ENCODE measurements around the gene ACSBG1. TPM values are rescaled to one million over a fixed set of nuclear protein-coding genes. Genes with fewer than 3 reads are reported as not detected.
"Not testable (repeated sequence)": the region's sequence is repeated elsewhere in the genome, so short reads cannot be mapped to it uniquely, and the experiment has no call there.

ACSBG1 gene
- total and polyA plus RNA-seq, 7 donors: 0.23 to 3.9 (median 1.3) TPM

- no peak for TF ChIP-seq POLR2AphosphoS5 (IDR thresholded peaks at IDR 0.05)
- no peak for TF ChIP-seq POLR2A (IDR thresholded peaks at IDR 0.05)
- no peak for TF ChIP-seq EP300 (IDR thresholded peaks at IDR 0.05)
- TF ChIP-seq, protein P1, sequence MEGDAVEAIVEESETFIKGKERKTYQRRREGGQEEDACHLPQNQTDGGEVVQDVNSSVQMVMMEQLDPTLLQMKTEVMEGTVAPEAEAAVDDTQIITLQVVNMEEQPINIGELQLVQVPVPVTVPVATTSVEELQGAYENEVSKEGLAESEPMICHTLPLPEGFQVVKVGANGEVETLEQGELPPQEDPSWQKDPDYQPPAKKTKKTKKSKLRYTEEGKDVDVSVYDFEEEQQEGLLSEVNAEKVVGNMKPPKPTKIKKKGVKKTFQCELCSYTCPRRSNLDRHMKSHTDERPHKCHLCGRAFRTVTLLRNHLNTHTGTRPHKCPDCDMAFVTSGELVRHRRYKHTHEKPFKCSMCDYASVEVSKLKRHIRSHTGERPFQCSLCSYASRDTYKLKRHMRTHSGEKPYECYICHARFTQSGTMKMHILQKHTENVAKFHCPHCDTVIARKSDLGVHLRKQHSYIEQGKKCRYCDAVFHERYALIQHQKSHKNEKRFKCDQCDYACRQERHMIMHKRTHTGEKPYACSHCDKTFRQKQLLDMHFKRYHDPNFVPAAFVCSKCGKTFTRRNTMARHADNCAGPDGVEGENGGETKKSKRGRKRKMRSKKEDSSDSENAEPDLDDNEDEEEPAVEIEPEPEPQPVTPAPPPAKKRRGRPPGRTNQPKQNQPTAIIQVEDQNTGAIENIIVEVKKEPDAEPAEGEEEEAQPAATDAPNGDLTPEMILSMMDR (IDR thresholded peaks at IDR 0.05): no peak
- intact Hi-C loops (cut with DNase I): no loop called here
- H3K4me3 ChIP-seq: no peak overlapping the region
- H3K27me3 ChIP-seq: no peaks in the 10 kb centered on the region
- H3K4me1 ChIP-seq: no peaks in the 10 kb centered on the region
- H3K9me3 ChIP-seq: no peaks in the 10 kb centered on the region
- no peak overlapping the region for H3K27ac ChIP-seq
- no peaks in the 10 kb centered on the region for H3K36me3 ChIP-seq
- 93 to 97% methylated on average over 1 of the region's 1 CpG for WGBS, 2 donors
- no peak for DNase-seq
Measured at GRCh38 chr15:78255421-78256043, 21.2 kb upstream of the ACSBG1 start.

DNA sequence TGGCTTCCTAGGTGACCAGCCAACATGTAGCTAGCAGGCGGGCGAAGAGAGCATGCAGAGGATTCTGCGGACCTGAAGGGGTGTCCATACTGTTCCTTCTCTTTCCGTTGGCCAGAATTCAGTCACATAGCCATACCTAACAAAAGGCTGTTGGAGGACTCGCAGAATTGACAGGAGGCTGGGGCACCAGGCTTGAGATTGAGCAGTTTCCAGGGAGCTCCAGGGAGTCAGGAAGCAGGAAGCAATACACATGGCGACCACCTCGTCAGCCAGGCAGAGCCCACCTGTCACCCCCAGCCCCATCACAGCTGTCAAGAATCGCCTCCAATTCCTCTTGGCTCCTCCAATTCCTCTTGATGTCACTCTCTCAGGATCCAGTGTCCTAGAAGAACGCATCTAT, 16.8 kb upstream of the ACSBG1 start:
- no peak overlapping the region for H3K27ac ChIP-seq
- no peak for TF ChIP-seq EP300 (IDR thresholded peaks at IDR 0.05)
- TF ChIP-seq, protein P1 (IDR thresholded peaks at IDR 0.05): no peak
- no peak for TF ChIP-seq POLR2AphosphoS5 (IDR thresholded peaks at IDR 0.05)
- TF ChIP-seq POLR2A (IDR thresholded peaks at IDR 0.05): no peak
- H3K36me3 ChIP-seq: no peaks in the 10 kb centered on the region
- WGBS, 2 donors: 82 to 90% methylated on average over 9 of the region's 9 CpGs
- no peak for DNase-seq
- no peaks in the 10 kb centered on the region for H3K9me3 ChIP-seq
- H3K4me3 ChIP-seq: no peak overlapping the region
- H3K27me3 ChIP-seq: no peaks in the 10 kb centered on the region
- no peaks in the 10 kb centered on the region for H3K4me1 ChIP-seq
- intact Hi-C loops (cut with DNase I): no loop called here

- H3K4me3 ChIP-seq: no peak overlapping the region
- H3K4me1 ChIP-seq: no peaks in the 10 kb centered on the region
- DNase-seq: no peak
- no peaks in the 10 kb centered on the region for H3K9me3 ChIP-seq
- no peak overlapping the region for H3K27ac ChIP-seq
- no peaks in the 10 kb centered on the region for H3K36me3 ChIP-seq
- H3K27me3 ChIP-seq: no peaks in the 10 kb centered on the region
- intact Hi-C loops (cut with DNase I): no loop called here
- whole genome bisulfite sequencing, 2 donors: 87 to 95% methylated on average over 5 of the region's 5 CpGs
- TF ChIP-seq, protein P1 (IDR thresholded peaks at IDR 0.05): no peak
- no peak for TF ChIP-seq EP300 (IDR thresholded peaks at IDR 0.05)
- TF ChIP-seq POLR2AphosphoS5 (IDR thresholded peaks at IDR 0.05): no peak
- TF ChIP-seq POLR2A (IDR thresholded peaks at IDR 0.05): no peak
Measured at GRCh38 chr15:78249131-78249530, 14.8 kb upstream of the ACSBG1 start.

DNA sequence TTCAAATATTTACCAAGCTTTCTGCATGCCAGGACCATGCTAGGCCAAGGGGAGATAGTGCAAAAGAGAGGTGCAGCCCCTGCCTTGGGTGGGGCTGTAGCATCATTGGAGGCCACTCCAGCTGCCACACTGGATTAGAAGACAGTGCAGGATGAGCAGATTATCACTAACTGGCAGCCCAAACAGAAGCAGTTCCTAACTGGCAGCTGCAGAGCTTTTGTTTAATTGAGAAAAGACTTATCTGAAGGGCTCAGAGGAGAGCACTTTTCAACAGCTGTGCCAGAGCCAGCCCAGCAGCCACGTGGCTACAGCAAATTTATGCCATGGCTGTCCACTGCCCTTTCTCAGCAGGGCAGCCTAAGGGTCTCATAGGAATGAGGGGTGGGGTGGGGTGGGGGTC, 13.5 kb upstream of the ACSBG1 start:
- TF ChIP-seq, protein P1 (IDR thresholded peaks at IDR 0.05): no peak
- TF ChIP-seq POLR2AphosphoS5 (IDR thresholded peaks at IDR 0.05) (no peak), EP300 (IDR thresholded peaks at IDR 0.05) (no peak), POLR2A (IDR thresholded peaks at IDR 0.05) (no peak)
- Histone ChIP-seq H3K4me3 (no peak overlapping the region), H3K36me3 (no peaks in the 10 kb centered on the region), H3K9me3 (no peaks in the 10 kb centered on the region), H3K27ac (no peak overlapping the region), H3K27me3 (no peaks in the 10 kb centered on the region), H3K4me1 (peaks cover 0 to 11% (median 7%) of the 10 kb centered on the region in 4 donors)
- intact Hi-C loops (cut with DNase I): no loop called here
- peak; percentile 32 for DNase-seq
- 71 to 72% methylated on average over 1 of the region's 1 CpG for WGBS, 2 donors

GRCh38 chr15:78245976-78246620, 11.7 kb upstream of the ACSBG1 start:
- peak; percentile 56 for DNase-seq
- H3K27me3 ChIP-seq; H3K4me3 ChIP-seq; intact Hi-C loops (cut with DNase I); H3K27ac ChIP-seq; H3K9me3 ChIP-seq; H3K36me3 ChIP-seq: not testable (repeated sequence)
- peaks cover 0 to 11% (median 7%) of the 10 kb centered on the region in 4 donors for H3K4me1 ChIP-seq
- 96 to 97% methylated on average over 39 of the region's 39 CpGs for WGBS, 2 donors

- H3K27me3 ChIP-seq; H3K9me3 ChIP-seq; H3K4me3 ChIP-seq; H3K36me3 ChIP-seq; H3K27ac ChIP-seq; intact Hi-C loops (cut with DNase I): not testable (repeated sequence)
- WGBS, 2 donors: 81 to 86% methylated on average over 14 of the region's 14 CpGs
- peaks cover 0 to 11% (median 7%) of the 10 kb centered on the region in 4 donors for H3K4me1 ChIP-seq
- DNase-seq: peak; percentile 13
Measured at GRCh38 chr15:78245392-78245791, 11.0 kb upstream of the ACSBG1 start.
